Measurements from ENCODE around the gene RBM15.

DNA sequence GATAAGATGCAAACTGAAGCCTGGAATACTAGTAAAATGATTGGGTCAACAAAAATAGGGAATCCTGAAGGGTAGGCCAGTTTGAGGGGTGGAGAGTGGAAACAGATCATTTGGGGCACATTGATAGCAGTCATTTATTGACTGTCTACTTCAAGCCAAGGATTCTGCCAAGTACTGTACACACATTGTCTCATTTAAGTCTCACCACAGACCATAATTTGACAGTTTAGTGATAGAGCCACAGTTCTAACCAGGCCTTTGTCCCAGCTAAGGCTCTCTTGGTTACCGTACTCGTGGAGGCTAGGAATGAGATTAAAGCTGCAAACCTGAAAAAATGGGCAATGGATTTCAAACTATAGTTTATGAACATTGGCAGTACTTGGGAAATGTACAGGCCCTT, 11.2 kb downstream of the RBM15 start:
- TF ChIP-seq, protein P1, sequence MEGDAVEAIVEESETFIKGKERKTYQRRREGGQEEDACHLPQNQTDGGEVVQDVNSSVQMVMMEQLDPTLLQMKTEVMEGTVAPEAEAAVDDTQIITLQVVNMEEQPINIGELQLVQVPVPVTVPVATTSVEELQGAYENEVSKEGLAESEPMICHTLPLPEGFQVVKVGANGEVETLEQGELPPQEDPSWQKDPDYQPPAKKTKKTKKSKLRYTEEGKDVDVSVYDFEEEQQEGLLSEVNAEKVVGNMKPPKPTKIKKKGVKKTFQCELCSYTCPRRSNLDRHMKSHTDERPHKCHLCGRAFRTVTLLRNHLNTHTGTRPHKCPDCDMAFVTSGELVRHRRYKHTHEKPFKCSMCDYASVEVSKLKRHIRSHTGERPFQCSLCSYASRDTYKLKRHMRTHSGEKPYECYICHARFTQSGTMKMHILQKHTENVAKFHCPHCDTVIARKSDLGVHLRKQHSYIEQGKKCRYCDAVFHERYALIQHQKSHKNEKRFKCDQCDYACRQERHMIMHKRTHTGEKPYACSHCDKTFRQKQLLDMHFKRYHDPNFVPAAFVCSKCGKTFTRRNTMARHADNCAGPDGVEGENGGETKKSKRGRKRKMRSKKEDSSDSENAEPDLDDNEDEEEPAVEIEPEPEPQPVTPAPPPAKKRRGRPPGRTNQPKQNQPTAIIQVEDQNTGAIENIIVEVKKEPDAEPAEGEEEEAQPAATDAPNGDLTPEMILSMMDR (IDR thresholded peaks at IDR 0.05; ENCODE audit: low read depth, low read length, poor library complexity, severe bottlenecking), result no peak
- TF ChIP-seq EZH2phosphoT487 (IDR thresholded peaks at IDR 0.05; ENCODE audit: borderline replicate concordance, low read length), result no peak
